ENCODE measurements around the gene DDX47. TPM values are rescaled to one million over a fixed set of nuclear protein-coding genes. Genes with fewer than 3 reads are reported as not detected.
A peak's percentile ranks its signal among the peaks of the same experiment; 100 is the strongest.

DDX47 gene
- total and polyA plus RNA-seq, 10 of the 15 experiments (the other 5 are each of a cell fraction or from before 2014, with no cell fraction given), result 84.8 to 266 (median 120) TPM

DNA sequence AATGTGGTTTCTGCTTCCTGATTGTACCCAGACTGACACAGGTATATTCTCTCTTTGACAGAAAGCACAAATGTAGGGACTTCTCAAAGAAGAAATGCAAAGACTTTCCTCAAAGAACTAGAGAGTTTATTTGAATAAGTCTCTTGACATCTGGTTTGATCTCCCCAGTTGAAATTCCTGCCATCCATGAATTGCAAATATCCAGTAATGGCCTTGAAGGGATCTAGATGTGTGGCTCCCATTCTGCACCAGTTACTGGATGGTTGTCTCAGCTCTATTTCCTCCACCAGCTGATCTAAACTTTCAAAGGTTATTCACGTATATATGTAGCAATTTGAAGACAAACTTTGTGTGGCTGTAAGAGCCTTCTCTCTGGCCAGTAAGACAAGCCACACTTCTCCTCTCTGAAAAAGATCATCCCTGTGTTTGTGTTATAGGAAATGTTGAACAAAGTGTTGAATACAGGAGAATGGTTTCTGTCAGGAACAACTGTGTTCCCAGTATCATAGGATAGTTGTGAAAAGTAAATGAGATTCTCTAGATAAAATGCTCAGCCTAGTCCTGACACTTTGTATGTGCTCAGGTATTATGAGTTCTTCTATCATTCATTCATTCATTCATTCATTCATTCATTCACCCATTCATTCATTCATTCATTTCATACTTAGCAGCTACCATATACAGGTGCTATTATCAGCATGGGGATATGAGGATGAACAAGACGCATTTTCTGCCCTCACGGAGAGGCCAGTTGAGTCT lies 55.5 kb downstream of the DDX47 start:
- Histone ChIP-seq H3K27me3 (replicated peaks in 1 of 2; ENCODE audit: control insufficient read depth in 2 of 2, insufficient read depth in 2 of 2, low read length in 1 of 2) (no peaks in the 10 kb centered on the region), H3K79me2 (ENCODE audit: control insufficient read depth, insufficient read depth, low read length) (no peaks in the 10 kb centered on the region), H4K20me1 (ENCODE audit: control insufficient read depth, insufficient read depth) (no peaks in the 10 kb centered on the region), H2AFZ (ENCODE audit: control insufficient read depth, low read depth, low read length) (no peak overlapping the region), H3K9ac (ENCODE audit: control insufficient read depth, insufficient read depth, low read length) (no peak overlapping the region), H3K4me3 (no peak overlapping the region), H3K36me3 (ENCODE audit: control insufficient read depth in 2 of 2, insufficient read depth in 2 of 2, low read length in 1 of 2) (no peaks in the 10 kb centered on the region), H3K27ac (ENCODE audit: control insufficient read depth, insufficient read depth) (no peak overlapping the region), H3K4me2 (ENCODE audit: control insufficient read depth, insufficient read depth) (no peak overlapping the region), H3K9me3 (replicated peaks; ENCODE audit: control insufficient read depth, insufficient read depth, low read length) (no peaks in the 10 kb centered on the region), H3K4me1 (ENCODE audit: control insufficient read depth, insufficient read depth, low read length) (no peaks in the 10 kb centered on the region)
- no peak for DNase-seq (ENCODE audit: low read depth, low spot score)
- SMC1A ChIA-PET (ENCODE audit: uncharacterized antibody, unreplicated experiment), result no interaction called here
- POLR2A ChIA-PET, result interaction anchor here (0.6 kb wide), 2 partner anchors 29 to 47 kb away, joined by 3 to 5 read pairs; no protein-coding TSS in a partner anchor
- FAIRE-seq, result no peak
- intact Hi-C loops (cut with micrococcal nuclease; ENCODE audit: unreplicated experiment) (no loop called here), in situ Hi-C loops (cut with MboI) (no loop called here)
- CTCF ChIA-PET, result interaction anchor here (1.5 kb wide), 1 partner anchor 55 kb away, joined by 3 read pairs; the partner anchor contains the start of gene DDX47
- TF ChIP-seq ZNF24 (IDR thresholded peaks at IDR 0.05) (peak; percentile 88), MTA3 (IDR thresholded peaks at IDR 0.05; ENCODE audit: borderline replicate concordance, low read length) (no peak)
- RAD21 ChIA-PET (ENCODE audit: unreplicated experiment), result no interaction called here
- ATAC-seq, result no peak
- WGBS (ENCODE audit: insufficient coverage, insufficient replicate concordance, low lambda C conversion rate, missing lambda C conversion rate), result 96% methylated on average over 3 of the region's 3 CpGs
- BruUV-seq (replicated peaks), result no TSS peak

DNA sequence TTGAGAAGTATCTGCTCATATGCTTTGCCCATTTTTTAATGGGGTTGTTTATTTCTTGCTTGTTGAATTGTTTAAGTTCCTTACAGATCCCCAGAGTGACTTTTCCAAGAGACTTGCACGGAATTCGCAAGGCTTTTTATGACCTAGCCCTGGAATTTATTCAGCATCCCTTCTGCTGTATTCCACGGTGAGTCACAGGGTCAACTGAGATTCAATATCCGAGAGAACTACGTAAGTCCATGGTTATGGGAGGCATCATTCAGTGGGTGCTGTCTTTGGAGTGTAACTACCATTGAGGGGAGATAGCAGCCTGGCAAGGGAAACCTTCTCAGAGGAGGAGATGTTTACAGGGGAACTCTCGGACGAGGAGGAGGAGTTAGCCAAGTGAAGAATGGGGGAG lies 57.3 kb downstream of the DDX47 start:
- Histone ChIP-seq H3K4me2 (ENCODE audit: control insufficient read depth, insufficient read depth) (no peak overlapping the region), H3K27me3 (replicated peaks in 1 of 2; ENCODE audit: control insufficient read depth in 2 of 2, insufficient read depth in 2 of 2, low read length in 1 of 2) (no peaks in the 10 kb centered on the region), H3K4me1 (ENCODE audit: control insufficient read depth, insufficient read depth, low read length) (peaks cover 5% of the 10 kb centered on the region), H3K9ac (ENCODE audit: control insufficient read depth, insufficient read depth, low read length) (no peak overlapping the region), H3K27ac (ENCODE audit: control insufficient read depth, insufficient read depth) (no peak overlapping the region), H3K4me3 (no peak overlapping the region), H4K20me1 (ENCODE audit: control insufficient read depth, insufficient read depth) (no peaks in the 10 kb centered on the region), H3K9me3 (replicated peaks; ENCODE audit: control insufficient read depth, insufficient read depth, low read length) (no peaks in the 10 kb centered on the region), H2AFZ (ENCODE audit: control insufficient read depth, low read depth, low read length) (no peak overlapping the region), H3K36me3 (ENCODE audit: control insufficient read depth in 2 of 2, insufficient read depth in 2 of 2, low read length in 1 of 2) (no peaks in the 10 kb centered on the region), H3K79me2 (ENCODE audit: control insufficient read depth, insufficient read depth, low read length) (no peaks in the 10 kb centered on the region)
- 93% methylated on average over 7 of the region's 7 CpGs for WGBS (ENCODE audit: insufficient coverage, insufficient replicate concordance, low lambda C conversion rate, missing lambda C conversion rate)
- in situ Hi-C loops (cut with MboI) (no loop called here), intact Hi-C loops (cut with micrococcal nuclease; ENCODE audit: unreplicated experiment) (no loop called here)
- CTCF ChIA-PET, result interaction anchor here (1.5 kb wide), 1 partner anchor 57 kb away, joined by 3 read pairs; the partner anchor contains the start of gene DDX47
- POLR2A ChIA-PET, result no interaction called here
- no peak for FAIRE-seq
- SMC1A ChIA-PET (ENCODE audit: uncharacterized antibody, unreplicated experiment), result no interaction called here
- no TSS peak for BruUV-seq (replicated peaks)
- DNase-seq (ENCODE audit: low read depth, low spot score), result no peak
- no peak for ATAC-seq
- RAD21 ChIA-PET (ENCODE audit: unreplicated experiment), result no interaction called here
- no peak for TF ChIP-seq SPI1 (IDR thresholded peaks at IDR 0.05; ENCODE audit: borderline replicate concordance, insufficient read depth, low read depth, low read length)
- TF ChIP-seq, protein P1, sequence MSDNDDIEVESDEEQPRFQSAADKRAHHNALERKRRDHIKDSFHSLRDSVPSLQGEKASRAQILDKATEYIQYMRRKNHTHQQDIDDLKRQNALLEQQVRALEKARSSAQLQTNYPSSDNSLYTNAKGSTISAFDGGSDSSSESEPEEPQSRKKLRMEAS (IDR thresholded peaks at IDR 0.05; ENCODE audit: low read depth, low read length), result no peak
- no peak for TF ChIP-seq ZNF207 (IDR thresholded peaks at IDR 0.05; ENCODE audit: borderline replicate concordance)
- TF ChIP-seq, protein P2, sequence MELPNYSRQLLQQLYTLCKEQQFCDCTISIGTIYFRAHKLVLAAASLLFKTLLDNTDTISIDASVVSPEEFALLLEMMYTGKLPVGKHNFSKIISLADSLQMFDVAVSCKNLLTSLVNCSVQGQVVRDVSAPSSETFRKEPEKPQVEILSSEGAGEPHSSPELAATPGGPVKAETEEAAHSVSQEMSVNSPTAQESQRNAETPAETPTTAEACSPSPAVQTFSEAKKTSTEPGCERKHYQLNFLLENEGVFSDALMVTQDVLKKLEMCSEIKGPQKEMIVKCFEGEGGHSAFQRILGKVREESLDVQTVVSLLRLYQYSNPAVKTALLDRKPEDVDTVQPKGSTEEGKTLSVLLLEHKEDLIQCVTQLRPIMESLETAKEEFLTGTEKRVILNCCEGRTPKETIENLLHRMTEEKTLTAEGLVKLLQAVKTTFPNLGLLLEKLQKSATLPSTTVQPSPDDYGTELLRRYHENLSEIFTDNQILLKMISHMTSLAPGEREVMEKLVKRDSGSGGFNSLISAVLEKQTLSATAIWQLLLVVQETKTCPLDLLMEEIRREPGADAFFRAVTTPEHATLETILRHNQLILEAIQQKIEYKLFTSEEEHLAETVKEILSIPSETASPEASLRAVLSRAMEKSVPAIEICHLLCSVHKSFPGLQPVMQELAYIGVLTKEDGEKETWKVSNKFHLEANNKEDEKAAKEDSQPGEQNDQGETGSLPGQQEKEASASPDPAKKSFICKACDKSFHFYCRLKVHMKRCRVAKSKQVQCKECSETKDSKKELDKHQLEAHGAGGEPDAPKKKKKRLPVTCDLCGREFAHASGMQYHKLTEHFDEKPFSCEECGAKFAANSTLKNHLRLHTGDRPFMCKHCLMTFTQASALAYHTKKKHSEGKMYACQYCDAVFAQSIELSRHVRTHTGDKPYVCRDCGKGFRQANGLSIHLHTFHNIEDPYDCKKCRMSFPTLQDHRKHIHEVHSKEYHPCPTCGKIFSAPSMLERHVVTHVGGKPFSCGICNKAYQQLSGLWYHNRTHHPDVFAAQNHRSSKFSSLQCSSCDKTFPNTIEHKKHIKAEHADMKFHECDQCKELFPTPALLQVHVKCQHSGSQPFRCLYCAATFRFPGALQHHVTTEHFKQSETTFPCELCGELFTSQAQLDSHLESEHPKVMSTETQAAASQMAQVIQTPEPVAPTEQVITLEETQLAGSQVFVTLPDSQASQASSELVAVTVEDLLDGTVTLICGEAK (IDR thresholded peaks at IDR 0.05; ENCODE audit: borderline replicate concordance), result no peak
- no peak for TF ChIP-seq CHD1 (IDR thresholded peaks at IDR 0.05; ENCODE audit: low read depth, low read length)
- TF ChIP-seq JUND (IDR thresholded peaks at IDR 0.05; ENCODE audit: low read depth, low read length), result no peak
- TF ChIP-seq TCF3 (IDR thresholded peaks at IDR 0.05; ENCODE audit: borderline replicate concordance, insufficient read depth, low read depth, low read length), result no peak
- TF ChIP-seq, protein P3, sequence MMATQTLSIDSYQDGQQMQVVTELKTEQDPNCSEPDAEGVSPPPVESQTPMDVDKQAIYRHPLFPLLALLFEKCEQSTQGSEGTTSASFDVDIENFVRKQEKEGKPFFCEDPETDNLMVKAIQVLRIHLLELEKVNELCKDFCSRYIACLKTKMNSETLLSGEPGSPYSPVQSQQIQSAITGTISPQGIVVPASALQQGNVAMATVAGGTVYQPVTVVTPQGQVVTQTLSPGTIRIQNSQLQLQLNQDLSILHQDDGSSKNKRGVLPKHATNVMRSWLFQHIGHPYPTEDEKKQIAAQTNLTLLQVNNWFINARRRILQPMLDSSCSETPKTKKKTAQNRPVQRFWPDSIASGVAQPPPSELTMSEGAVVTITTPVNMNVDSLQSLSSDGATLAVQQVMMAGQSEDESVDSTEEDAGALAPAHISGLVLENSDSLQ (IDR thresholded peaks at IDR 0.05), result no peak
- no peak for TF ChIP-seq YY1 (IDR thresholded peaks at IDR 0.05; ENCODE audit: low read depth, low read length)

Measured in GM12878 (cell line).